RPMI7951 (cell line): ENCODE results near the gene GTF2H3. TPM values are rescaled to one million over a fixed set of nuclear protein-coding genes. Genes with fewer than 3 reads are reported as not detected.
A peak's percentile ranks its signal among the peaks of the same experiment; 100 is the strongest.
"Not testable (repeated sequence)": the region's sequence is repeated elsewhere in the genome, so short reads cannot be mapped to it uniquely, and the experiment has no call there.

ENCODE experiments used
- DNase-seq: peaks from one replicate; pipeline ENCODE4 v3.0.0-alpha.2; 2012; ENCODE audit warnings: low read depth
- total RNA-seq: library from RNA; depleted of rRNA; stranded (reverse); fragments of >200 nt; shearing (Covaris generic); gene quantifications from 2 replicates; pipeline ENCODE4 v1.2.3, GENCODE V29; 2014; rRNA removed

GTF2H3 gene
- total RNA-seq, result 73.3 and 76.7 TPM in 2 replicates

DNA sequence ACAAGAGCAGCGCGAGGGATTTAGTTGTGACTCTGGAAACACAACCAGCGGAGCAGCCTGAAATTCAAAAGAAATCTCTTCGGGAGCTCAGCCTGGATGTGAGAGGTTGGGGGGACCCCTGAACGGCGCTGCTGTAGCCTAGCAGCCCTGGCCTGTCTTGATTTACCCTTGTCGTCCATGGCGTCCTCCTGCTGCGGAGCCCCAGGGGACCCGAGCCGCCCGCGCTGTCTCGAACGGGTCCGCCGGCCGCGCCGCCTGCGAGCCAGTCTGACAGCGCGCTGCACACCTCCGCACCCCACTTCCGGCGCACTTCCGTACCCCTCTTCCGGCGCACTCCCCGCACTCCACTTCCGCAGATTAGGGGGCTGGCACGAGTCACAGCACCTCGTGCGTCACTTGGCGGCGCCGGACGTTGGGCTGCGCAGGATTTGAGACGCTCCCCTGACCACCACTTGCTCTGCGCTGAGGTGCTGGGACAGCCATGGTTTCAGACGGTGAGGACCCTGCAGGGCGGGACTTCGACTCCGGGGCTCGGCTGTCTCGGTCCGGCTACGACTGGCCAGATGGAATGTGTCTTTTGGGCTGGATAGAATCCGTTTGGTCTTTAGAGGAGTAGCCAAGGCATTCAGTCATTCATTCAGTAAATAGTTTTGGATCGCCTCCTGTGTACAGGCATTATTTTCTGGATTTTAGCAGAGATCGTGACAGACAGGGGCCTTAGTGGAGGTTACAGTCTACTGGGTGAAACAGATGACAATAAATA lies at the start of gene GTF2H3, which contains the start of gene EIF2B1:
Gene GTF2H3 (plus strand): TSS at position 451 of the 763 bp plus-strand sequence. CDS start 31 bp downstream, at position 482.
Gene EIF2B1 (minus strand): TSS at position 308 of the 763 bp plus-strand sequence. CDS start 129 bp downstream, at position 179.
- DNase-seq, result peak; percentile 94

DNA sequence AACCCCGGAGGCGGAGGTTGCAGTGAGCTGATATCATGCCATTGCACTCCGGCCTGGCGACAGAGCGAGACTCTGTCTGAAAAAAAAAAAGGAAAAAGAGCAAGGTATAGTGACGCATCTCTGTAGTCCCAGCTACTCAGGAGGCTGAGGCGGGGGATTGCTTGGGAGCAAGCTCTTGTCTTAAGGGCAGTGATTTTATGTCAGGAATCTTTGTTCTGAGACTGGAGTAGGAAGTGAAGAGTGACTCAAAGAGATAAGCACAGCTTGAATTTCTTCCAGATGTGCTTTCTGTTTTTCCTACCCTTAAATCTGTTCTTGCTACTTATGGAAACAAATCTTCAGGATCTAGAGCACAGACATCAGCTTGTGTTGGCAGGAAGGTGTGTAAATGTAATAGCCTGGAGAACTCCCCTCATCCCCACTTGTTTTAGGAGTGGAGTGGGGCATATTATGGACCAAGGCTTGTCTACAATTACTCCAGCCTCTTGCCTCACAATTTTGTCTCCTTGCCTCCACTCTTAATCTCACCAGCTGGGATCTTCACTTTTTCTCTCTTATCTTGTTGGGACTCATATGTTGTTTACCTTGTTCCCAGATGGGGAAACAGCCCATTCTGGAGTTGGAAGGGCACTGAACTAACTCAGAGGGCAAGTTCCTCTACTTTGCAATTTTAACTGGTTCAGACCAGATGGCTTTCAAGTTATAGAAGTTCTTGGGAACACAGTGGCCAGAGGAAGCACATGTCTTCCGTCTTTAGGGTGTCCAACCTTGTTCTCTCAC lies 41.7 kb upstream of the GTF2H3 start:
- DNase-seq, result peak; percentile 42

DNA sequence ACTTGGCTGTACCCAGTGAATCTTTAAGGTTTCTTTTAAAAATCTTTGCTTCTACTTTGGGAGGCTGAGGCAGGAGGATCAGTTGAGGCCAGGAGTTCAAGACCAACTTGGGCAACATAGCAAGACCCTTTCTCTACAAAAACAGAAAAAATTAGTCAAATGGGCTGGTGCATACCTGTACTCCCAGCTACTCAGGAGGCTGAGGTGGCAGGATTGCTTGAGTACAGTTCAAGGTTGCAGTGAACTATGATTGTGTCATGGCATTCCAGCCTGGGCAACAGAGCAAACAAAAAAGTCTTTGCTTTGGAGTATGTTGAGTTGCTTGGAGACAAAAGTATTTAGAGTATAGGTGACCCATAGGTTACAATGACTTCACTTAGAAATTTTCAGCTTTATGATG lies 37.9 kb upstream of the GTF2H3 start:
- DNase-seq, result no peak

GRCh38 chr12:123597100-123597499 lies 36.5 kb upstream of the GTF2H3 start:
- no peak for DNase-seq

DNA sequence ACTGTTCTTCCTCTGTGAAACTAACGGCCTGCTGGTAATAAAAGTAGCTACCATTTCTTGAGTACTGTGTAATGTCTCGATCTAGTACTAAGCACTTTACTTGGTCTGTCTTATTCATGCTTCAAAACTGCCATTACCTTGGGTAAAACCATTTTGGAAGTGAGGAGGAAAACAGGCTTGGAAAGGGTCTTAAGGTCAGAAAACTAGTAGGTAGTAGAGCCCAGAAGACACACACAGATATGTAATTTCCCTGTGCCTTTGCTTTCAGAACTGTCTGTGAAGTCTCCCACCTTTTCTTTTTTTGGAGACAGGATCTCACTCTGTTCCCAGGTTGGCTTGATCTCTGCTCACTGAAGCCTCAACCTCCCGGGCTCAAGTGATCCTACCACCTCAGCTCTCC lies 35.1 kb upstream of the GTF2H3 start:
- no peak for DNase-seq

- DNase-seq, result no peak
These were observed 34.3 kb upstream of the GTF2H3 start for GRCh38 chr12:123599310-123599709.

DNA sequence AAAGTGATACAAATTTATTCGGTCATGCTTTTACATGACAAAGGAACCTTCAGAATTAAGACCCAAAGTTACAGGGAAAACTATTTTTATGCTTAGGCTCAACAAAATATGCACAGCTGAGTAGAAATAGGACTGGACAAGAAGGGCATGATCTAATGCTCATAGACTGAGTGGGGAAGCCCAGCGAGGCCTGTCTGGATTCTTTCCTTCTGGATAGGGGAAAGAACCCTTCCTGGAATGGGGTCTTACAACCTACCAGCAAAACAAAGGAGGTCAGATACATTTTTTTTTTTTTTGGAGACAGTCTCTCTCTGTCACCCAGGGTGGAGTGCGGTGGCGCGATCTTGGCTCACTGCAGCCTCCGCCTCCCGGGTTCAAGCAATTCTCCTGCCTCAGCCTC lies 33.9 kb upstream of the GTF2H3 start:
- DNase-seq, result no peak

GRCh38 chr12:123601602-123602489 lies 31.8 kb upstream of the GTF2H3 start, which contains the start of gene DDX55:
DDX55 (plus strand) TSS chr12:123602099; CDS start chr12:123602149, 50 bp downstream.
- peak; percentile 77 for DNase-seq

GRCh38 chr12:123602651-123603195 lies 30.9 kb upstream of the GTF2H3 start:
- peak; percentile 36 for DNase-seq

- not testable (repeated sequence) for DNase-seq
These were observed 30.1 kb upstream of the GTF2H3 start for GRCh38 chr12:123603495-123603894.

DNA sequence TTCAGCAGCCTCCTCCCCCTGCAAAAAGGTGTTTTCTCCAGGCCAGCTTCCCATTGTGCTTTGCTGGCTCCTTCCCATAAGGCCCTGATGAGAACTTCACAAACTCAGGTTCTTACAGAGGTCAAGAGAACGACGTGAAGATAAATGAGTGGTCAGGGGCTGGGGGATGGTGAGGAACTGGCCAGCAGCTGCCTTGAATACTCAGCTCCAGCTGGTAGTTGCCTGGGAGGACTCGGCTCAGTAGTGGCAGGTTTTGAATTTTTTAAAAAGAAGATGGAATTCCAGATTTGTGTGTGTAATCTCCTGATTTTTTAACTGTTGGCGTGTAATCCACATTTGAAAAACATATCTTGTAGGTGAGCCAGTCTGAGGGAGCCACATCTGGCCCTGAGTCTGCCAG lies 25.9 kb upstream of the GTF2H3 start:
- DNase-seq, result no peak

- no peak for DNase-seq
These were observed 25.4 kb upstream of the GTF2H3 start for GRCh38 chr12:123608182-123608581.

- DNase-seq, result no peak
These were observed 19.5 kb upstream of the GTF2H3 start for GRCh38 chr12:123614110-123614509.

GRCh38 chr12:123614531-123614930 lies 19.1 kb upstream of the GTF2H3 start:
- peak; percentile 87 for DNase-seq

GRCh38 chr12:123617144-123617543 lies 16.5 kb upstream of the GTF2H3 start:
- DNase-seq, result no peak

DNA sequence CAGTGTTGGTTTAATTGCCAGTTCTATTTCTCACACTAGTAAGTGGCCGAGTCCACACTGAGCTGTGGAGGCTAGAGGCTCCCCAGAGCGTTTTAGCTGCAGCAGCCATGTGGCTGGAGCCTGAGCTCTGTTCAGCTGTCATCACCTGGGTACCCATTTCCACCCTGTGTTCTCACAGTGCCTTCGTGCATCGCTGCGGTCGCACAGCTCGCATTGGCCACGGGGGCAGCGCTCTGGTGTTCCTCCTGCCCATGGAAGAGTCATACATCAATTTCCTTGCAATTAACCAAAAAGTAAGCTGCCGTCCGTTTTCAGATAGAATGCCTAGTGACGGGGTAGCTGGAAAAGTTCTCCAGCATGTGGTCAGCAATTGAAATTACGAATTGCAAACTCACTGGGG lies 16.0 kb upstream of the GTF2H3 start:
- DNase-seq, result no peak

DNA sequence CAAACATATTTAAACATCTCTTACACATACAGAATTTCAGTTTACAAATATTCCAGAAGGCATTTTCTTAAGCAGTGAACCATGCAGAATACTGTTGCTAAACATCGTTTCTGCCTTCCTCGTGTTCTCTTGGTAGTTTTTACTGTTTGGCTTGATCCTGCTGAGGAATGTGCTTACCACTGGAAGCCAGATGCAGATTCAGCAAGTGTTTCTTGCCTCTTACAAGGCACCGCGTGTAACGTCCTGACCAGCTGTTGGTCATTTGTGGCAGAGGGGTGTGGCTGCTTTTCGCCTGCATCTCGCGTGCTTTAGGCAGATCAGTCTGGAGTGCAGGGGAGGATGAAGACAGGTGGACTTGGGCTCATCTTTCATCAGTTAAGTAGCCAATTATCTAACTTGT lies 12.5 kb upstream of the GTF2H3 start:
- DNase-seq, result no peak

DNA sequence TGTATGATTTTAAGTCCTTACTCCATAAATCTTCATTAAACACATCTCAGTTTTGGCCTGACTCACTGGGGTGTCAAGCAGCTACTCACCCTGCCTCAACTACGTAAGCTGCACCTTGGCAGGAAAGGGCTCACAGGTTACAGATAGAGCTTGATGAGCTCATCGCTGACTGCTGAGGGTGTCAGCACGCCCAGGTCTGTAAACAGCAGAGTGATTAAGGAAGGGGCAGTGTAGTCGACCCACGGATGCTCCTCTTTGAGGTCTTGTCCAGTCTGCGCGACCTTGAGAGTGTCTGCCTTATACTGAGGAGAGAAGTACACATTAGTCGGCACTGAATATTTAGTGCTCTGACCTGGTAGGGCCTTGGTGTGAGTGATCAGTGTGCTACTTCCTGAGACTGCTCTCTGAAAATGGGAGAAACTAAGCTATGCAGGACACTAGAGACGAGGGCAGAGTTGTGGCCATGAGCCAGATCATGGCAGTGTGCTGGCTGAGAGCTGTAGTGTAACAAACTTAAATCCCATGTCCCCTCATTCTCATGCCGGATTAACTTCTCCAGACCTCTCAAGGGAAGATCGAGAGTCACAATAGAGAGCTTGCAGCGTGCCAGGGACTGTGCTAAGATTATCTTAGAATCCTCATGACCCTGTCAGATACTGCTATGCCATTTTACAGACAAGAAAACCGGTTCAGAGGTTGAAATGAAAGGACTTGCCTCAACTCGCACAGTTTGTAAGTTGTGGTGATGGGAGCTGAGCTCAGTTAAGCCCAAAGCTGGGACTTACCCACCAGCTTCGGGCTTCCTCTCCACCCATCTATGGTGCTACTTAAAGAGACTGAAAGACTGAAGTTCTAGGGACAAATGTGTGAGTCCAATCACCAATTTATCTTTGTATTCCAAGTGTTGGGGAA lies 11.8 kb upstream of the GTF2H3 start:
- no peak for DNase-seq

GRCh38 chr12:123634142-123634561 lies 523 bp downstream of the GTF2H3 start:
- DNase-seq, result no peak

DNA sequence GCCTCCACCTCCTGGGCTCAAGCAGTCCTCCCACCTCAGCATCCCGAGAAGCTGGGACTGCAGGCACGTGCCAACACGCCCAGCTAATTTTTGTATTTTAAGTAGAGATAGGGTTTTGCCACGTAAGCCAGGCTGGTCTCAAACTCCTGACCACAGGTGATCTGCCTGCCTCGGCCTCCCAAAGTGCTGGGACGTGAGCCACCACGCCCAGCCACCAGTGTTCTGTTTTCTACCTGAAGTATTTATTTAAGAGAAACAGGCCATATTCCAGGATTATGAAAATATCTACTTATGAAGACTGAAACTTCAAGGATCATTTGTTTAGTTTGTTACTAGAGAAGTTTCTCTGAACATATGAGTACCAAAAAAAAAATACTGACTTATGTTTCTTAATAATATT lies 10.3 kb downstream of the GTF2H3 start:
- DNase-seq, result no peak
